Right cardiac atrium (tissue), 5 donors: Measurements from ENCODE around the gene CARS1. TPM values are rescaled to one million over a fixed set of nuclear protein-coding genes. Genes with fewer than 3 reads are reported as not detected.

ENCODE experiments used
- ATAC-seq, 2 donors: fragments of 200-7000 bp; cut with Tn5 transposase; one replicate each; pipeline versions ENCODE4 v1.8.0 to v1.9.1; 2020; ENCODE audit warnings: moderate library complexity in 2 of 2, mild to moderate bottlenecking in 1 of 2
- DNase-seq, 3 donors: peaks; one replicate each; pipeline ENCODE4 v3.0.0-alpha.2; 2020
- H3K27ac ChIP-seq: one replicate; pipeline ENCODE4 v1.5.1; 2013; ENCODE audit warnings: mild to moderate bottlenecking, low read length, control low read depth, moderate library complexity
- H3K27me3 ChIP-seq: one replicate; pipeline ENCODE4 v1.6.1; 2013; ENCODE audit not compliant: control insufficient read depth, insufficient read depth
- H3K4me1 ChIP-seq: one replicate; pipeline ENCODE4 v1.6.1; 2013; ENCODE audit warnings: low read length; ENCODE audit not compliant: control insufficient read depth, insufficient read depth
- H3K4me3 ChIP-seq: one replicate; pipeline ENCODE4 v1.5.1; 2013; ENCODE audit warnings: low read length, control low read depth
- H3K9me3 ChIP-seq: one replicate; pipeline ENCODE4 v1.6.1; 2013; ENCODE audit warnings: low read length; ENCODE audit not compliant: control insufficient read depth
- WGBS: extraction: QIAGEN DNeasy Blood & Tissue Kit; methylation state at CpG from one replicate; pipeline ENCODE4 v1.1.7; 2013; 5-methylcytosine and 5-hydroxymethylcytosine counted together
- intact Hi-C, 4 donors: fragments of 100-400 bp; cut with DNase I; formaldehyde crosslinking; loops; one replicate each; pipeline versions ENCODE4 v1.11.0 to v1.14.0; 2022 to 2023
- polyA plus RNA-seq: library from polyadenylated mRNA; stranded (reverse); fragments of 200-250 nt; gene quantifications from one replicate; pipeline ENCODE4 v1.2.3, GENCODE V29; 2013
- total RNA-seq, 4 donors: library from RNA; stranded (reverse); fragmentation: NEBNext Ultra II Directional; extraction: Animal tissue kit (Norgen Biotek cat#: 25700); gene quantifications; one replicate each; pipeline ENCODE4 v1.2.1, GENCODE V29; 2021
- donor health status: healthy with polysubstance abuse.
- donor health status: DM: no; HTN: yes; CAD: no.
- donor health status: DM: no; HTN: no; CAD: no.
- donor health status: DM: no; HTN: yes; CAD: no; lungs with severe emphysema.
- donor health status: DM: yes; HTN: yes; CAD: no.

The CARS1 gene
- total and polyA plus RNA-seq, 5 donors = 10.8 to 18.8 (median 16.2) TPM

GRCh38 chr11:3058753-3059664 lies 1.8 kb upstream of the CARS1 start:
- intact Hi-C loops = no loop called here

GRCh38 chr11:3056296-3057068 lies 741 bp downstream of the CARS1 start:
- no peak for DNase-seq
- intact Hi-C loops = no loop called here

More at GRCh38 chr11:3058753-3059664, 1.8 kb upstream of the CARS1 start:
- WGBS = 76% methylated on average over 13 of the region's 13 CpGs
- DNase-seq (peak; percentile 38 to 60 (median 52)), ATAC-seq (peak in 1 of 2 donors; percentile 38)
- H3K27ac ChIP-seq = no peak overlapping the region
- no peaks in the 10 kb centered on the region for H3K9me3 ChIP-seq
- no peaks in the 10 kb centered on the region for H3K27me3 ChIP-seq
- H3K4me1 ChIP-seq = peaks cover 3% of the 10 kb centered on the region
- H3K4me3 ChIP-seq = no peak overlapping the region

GRCh38 chr11:3055891-3056290 lies 1.3 kb downstream of the CARS1 start:
- no peak overlapping the region for H3K27ac ChIP-seq
- ATAC-seq = no peak
- WGBS = 90% methylated on average over 8 of the region's 8 CpGs

More at GRCh38 chr11:3056296-3057068, 741 bp downstream of the CARS1 start:
- H3K4me1 ChIP-seq = peaks cover 5% of the 10 kb centered on the region
- ATAC-seq = peak in 1 of 2 donors; percentile 3
- no peaks in the 10 kb centered on the region for H3K27me3 ChIP-seq
- H3K9me3 ChIP-seq = no peaks in the 10 kb centered on the region
- 4% methylated on average over 29 of the region's 29 CpGs for WGBS
- H3K4me3 ChIP-seq = peak overlapping the region; percentile 83
- H3K27ac ChIP-seq = peak overlapping the region; percentile 80

GRCh38 chr11:3052567-3052966 lies 4.7 kb downstream of the CARS1 start:
- ATAC-seq = no peak
- H3K27ac ChIP-seq = no peak overlapping the region
- intact Hi-C loops = no loop called here

More at GRCh38 chr11:3055891-3056290, 1.3 kb downstream of the CARS1 start:
- intact Hi-C loops = no loop called here
- H3K27me3 ChIP-seq = no peaks in the 10 kb centered on the region
- DNase-seq = no peak
- H3K9me3 ChIP-seq = no peaks in the 10 kb centered on the region
- H3K4me3 ChIP-seq = no peak overlapping the region
- peaks cover 5% of the 10 kb centered on the region for H3K4me1 ChIP-seq

GRCh38 chr11:3052109-3052479 lies 5.1 kb downstream of the CARS1 start:
- H3K27ac ChIP-seq = no peak overlapping the region
- WGBS = 45% methylated on average over 14 of the region's 14 CpGs

More at GRCh38 chr11:3052567-3052966, 4.7 kb downstream of the CARS1 start:
- peak in 2 of 3 donors; percentile 4 to 47 for DNase-seq
- Histone ChIP-seq H3K9me3 (no peaks in the 10 kb centered on the region), H3K4me1 (peaks cover 8% of the 10 kb centered on the region), H3K4me3 (no peak overlapping the region), H3K27me3 (no peaks in the 10 kb centered on the region)
- WGBS = 73% methylated on average over 11 of the region's 11 CpGs

GRCh38 chr11:3051196-3052108 lies 5.8 kb downstream of the CARS1 start:
- H3K27ac ChIP-seq = no peak overlapping the region
- DNase-seq (peak in 2 of 3 donors; percentile 13 to 35), ATAC-seq (no peak)
- intact Hi-C loops = no loop called here
- H3K27me3 ChIP-seq = no peaks in the 10 kb centered on the region
- H3K4me1 ChIP-seq = peaks cover 8% of the 10 kb centered on the region
- H3K9me3 ChIP-seq = no peaks in the 10 kb centered on the region
- WGBS = 75% methylated on average over 13 of the region's 13 CpGs
- no peak overlapping the region for H3K4me3 ChIP-seq

More at GRCh38 chr11:3052109-3052479, 5.1 kb downstream of the CARS1 start:
- peaks cover 8% of the 10 kb centered on the region for H3K4me1 ChIP-seq
- H3K9me3 ChIP-seq = no peaks in the 10 kb centered on the region
- H3K27me3 ChIP-seq = no peaks in the 10 kb centered on the region
- intact Hi-C loops = no loop called here
- ATAC-seq (no peak), DNase-seq (peak in 2 of 3 donors; percentile 30 to 37)
- H3K4me3 ChIP-seq = no peak overlapping the region

GRCh38 chr11:3050386-3051195 lies 6.6 kb downstream of the CARS1 start:
- no peak overlapping the region for H3K27ac ChIP-seq
- 93% methylated on average over 18 of the region's 18 CpGs for WGBS

GRCh38 chr11:3049430-3050243 lies 7.6 kb downstream of the CARS1 start:
- 59% methylated on average over 18 of the region's 18 CpGs for WGBS
- peak overlapping the region; percentile 40 for H3K27ac ChIP-seq
- no peaks in the 10 kb centered on the region for H3K9me3 ChIP-seq
- peaks cover 5% of the 10 kb centered on the region for H3K4me1 ChIP-seq
- peak; percentile 81 to 85 for ATAC-seq
- DNase-seq = peak; percentile 69 to 83 (median 78)
- intact Hi-C loops = no loop called here
- no peak overlapping the region for H3K4me3 ChIP-seq
- no peaks in the 10 kb centered on the region for H3K27me3 ChIP-seq

More at GRCh38 chr11:3050386-3051195, 6.6 kb downstream of the CARS1 start:
- Histone ChIP-seq H3K4me1 (peaks cover 5% of the 10 kb centered on the region), H3K4me3 (no peak overlapping the region), H3K27me3 (no peaks in the 10 kb centered on the region), H3K9me3 (no peaks in the 10 kb centered on the region)
- peak in 1 of 3 donors; percentile 30 for DNase-seq
- ATAC-seq = no peak
- intact Hi-C loops = no loop called here

GRCh38 chr11:3047637-3048036 lies 9.6 kb downstream of the CARS1 start:
- intact Hi-C loops = no loop called here
- Histone ChIP-seq H3K27me3 (no peaks in the 10 kb centered on the region), H3K4me1 (peaks cover 12% of the 10 kb centered on the region), H3K27ac (no peak overlapping the region), H3K9me3 (no peaks in the 10 kb centered on the region), H3K4me3 (no peak overlapping the region)
- ATAC-seq (no peak), DNase-seq (no peak)
- WGBS = 95% methylated on average over 16 of the region's 16 CpGs
